Calu3 (cell line): ENCODE data around the gene ST7. TPM values are rescaled to one million over a fixed set of nuclear protein-coding genes. Genes with fewer than 3 reads are reported as not detected.

ENCODE experiments used
- BruUV-seq: library from RNA; stranded (reverse); fragments of 400-500 nt; replicated peaks from 2 replicates; lab custom pipeline; 2021; lab: Mats Ljungman, UMichigan
- CTCF ChIA-PET: fragments of 300-600 bp; sonication (Branson Sonifier 250); formaldehyde crosslinking; loops from one replicate; lab custom pipeline; 2022; ENCODE audit warnings: antibody characterized with exemption; lab: Charles Lee
- DNase-seq: peaks from one replicate; pipeline ENCODE4 v3.0.0; 2022
- H3K27ac Mint-ChIP-seq: one replicate; pipeline ENCODE4 v1.8.0; 2022; ENCODE audit warnings: mixed read lengths; ENCODE audit not compliant: unreplicated experiment
- H3K27me3 Mint-ChIP-seq: one replicate; pipeline ENCODE4 v1.8.0; 2022; ENCODE audit warnings: mixed read lengths; ENCODE audit not compliant: unreplicated experiment
- H3K36me3 Mint-ChIP-seq: one replicate; pipeline ENCODE4 v1.8.0; 2022; ENCODE audit warnings: mild to moderate bottlenecking, moderate library complexity, mixed read lengths; ENCODE audit not compliant: insufficient read depth, unreplicated experiment
- H3K4me1 Mint-ChIP-seq: one replicate; pipeline ENCODE4 v1.8.0; 2022; ENCODE audit warnings: mild to moderate bottlenecking, low read depth, mixed read lengths; ENCODE audit not compliant: unreplicated experiment
- H3K4me3 Mint-ChIP-seq: one replicate; pipeline ENCODE4 v1.8.0; 2022; ENCODE audit warnings: mild to moderate bottlenecking, low read depth, moderate library complexity, mixed read lengths; ENCODE audit not compliant: unreplicated experiment
- H3K9me3 Mint-ChIP-seq: one replicate; pipeline ENCODE4 v1.8.0; 2022; ENCODE audit warnings: low read depth, mixed read lengths; ENCODE audit not compliant: unreplicated experiment
- intact Hi-C: fragments of 100-400 bp; cut with micrococcal nuclease; formaldehyde crosslinking; loops from one replicate; pipeline ENCODE4 v1.10.0; 2022; ENCODE audit not compliant: unreplicated experiment
- total RNA-seq: library from RNA; stranded (reverse); gene quantifications from 2 replicates; pipeline ENCODE4 v1.2.3, GENCODE V29; 2022
- TF ChIP-seq, protein P1 (sequence below): fragments of 200-600 bp; IDR thresholded peaks from one replicate; pipeline ENCODE4 v1.8.0; 2022; ENCODE audit warnings: antibody characterized with exemption; ENCODE audit not compliant: unreplicated experiment

Gene ST7
- total RNA-seq, 1 experiment from 2014 or later = 17.7 TPM

DNA sequence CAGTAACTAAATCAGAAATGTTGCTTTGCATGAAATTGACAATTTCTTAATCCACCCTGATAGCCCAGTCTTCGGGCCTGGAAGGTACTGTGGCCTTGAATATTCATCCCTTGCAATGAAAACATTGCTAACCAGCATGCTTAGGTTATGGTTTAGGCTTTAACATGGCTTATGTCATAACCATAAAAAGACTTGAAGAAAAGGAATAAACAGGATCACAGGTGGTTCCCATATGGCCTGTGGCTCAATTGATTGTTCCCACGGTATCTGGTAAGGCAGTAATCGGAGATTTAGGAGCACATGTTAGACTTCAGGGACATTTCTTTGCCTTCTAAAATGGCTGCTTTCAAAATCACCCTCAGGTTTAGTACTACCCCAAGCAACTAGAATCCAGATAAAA lies 139.5 kb downstream of the ST7 start:
- no peaks in the 10 kb centered on the region for H3K9me3 Mint-ChIP-seq
- H3K4me3 Mint-ChIP-seq = no peak overlapping the region
- peaks cover 5% of the 10 kb centered on the region for H3K4me1 Mint-ChIP-seq
- intact Hi-C loops = no loop called here
- TF ChIP-seq, protein P1, sequence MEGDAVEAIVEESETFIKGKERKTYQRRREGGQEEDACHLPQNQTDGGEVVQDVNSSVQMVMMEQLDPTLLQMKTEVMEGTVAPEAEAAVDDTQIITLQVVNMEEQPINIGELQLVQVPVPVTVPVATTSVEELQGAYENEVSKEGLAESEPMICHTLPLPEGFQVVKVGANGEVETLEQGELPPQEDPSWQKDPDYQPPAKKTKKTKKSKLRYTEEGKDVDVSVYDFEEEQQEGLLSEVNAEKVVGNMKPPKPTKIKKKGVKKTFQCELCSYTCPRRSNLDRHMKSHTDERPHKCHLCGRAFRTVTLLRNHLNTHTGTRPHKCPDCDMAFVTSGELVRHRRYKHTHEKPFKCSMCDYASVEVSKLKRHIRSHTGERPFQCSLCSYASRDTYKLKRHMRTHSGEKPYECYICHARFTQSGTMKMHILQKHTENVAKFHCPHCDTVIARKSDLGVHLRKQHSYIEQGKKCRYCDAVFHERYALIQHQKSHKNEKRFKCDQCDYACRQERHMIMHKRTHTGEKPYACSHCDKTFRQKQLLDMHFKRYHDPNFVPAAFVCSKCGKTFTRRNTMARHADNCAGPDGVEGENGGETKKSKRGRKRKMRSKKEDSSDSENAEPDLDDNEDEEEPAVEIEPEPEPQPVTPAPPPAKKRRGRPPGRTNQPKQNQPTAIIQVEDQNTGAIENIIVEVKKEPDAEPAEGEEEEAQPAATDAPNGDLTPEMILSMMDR = no peak
- BruUV-seq = no TSS peak
- DNase-seq = no peak
- no peaks in the 10 kb centered on the region for H3K36me3 Mint-ChIP-seq
- CTCF ChIA-PET = interaction anchor here (0.7 kb wide), 1 partner anchor 231 kb away, joined by 4 read pairs; no protein-coding TSS in a partner anchor
- no peak overlapping the region for H3K27ac Mint-ChIP-seq
- no peaks in the 10 kb centered on the region for H3K27me3 Mint-ChIP-seq

DNA sequence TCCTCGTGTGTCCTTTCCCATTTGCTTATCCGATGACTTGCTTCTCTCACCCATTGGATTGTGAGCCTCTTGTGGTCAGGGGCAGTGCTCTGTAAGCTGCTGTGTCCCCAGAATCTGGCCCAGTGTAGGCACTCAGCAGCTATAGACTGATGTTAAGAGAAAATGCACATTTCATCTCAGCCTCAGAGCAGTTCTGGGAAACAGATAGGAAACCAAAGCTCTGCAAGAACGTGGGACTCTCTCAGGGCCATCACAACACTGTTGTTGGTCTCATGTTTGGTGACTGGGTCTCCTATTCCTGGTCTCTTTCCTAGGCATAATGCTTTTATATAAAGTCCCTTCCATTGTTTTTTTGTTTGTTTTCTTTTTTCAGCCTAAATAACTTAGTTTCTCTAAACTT lies 141.2 kb downstream of the ST7 start:
- DNase-seq = no peak
- H3K27ac Mint-ChIP-seq = no peak overlapping the region
- H3K4me3 Mint-ChIP-seq = no peak overlapping the region
- BruUV-seq = no TSS peak
- no peaks in the 10 kb centered on the region for H3K27me3 Mint-ChIP-seq
- H3K36me3 Mint-ChIP-seq = no peaks in the 10 kb centered on the region
- TF ChIP-seq, protein P1 = no peak
- H3K9me3 Mint-ChIP-seq = no peaks in the 10 kb centered on the region
- CTCF ChIA-PET = no interaction called here
- intact Hi-C loops = no loop called here
- no peaks in the 10 kb centered on the region for H3K4me1 Mint-ChIP-seq

GRCh38 chr7:117095055-117095454 lies 141.8 kb downstream of the ST7 start:
- DNase-seq = no peak
- H3K36me3 Mint-ChIP-seq = no peaks in the 10 kb centered on the region
- no peaks in the 10 kb centered on the region for H3K9me3 Mint-ChIP-seq
- CTCF ChIA-PET = no interaction called here
- H3K4me3 Mint-ChIP-seq = no peak overlapping the region
- TF ChIP-seq, protein P1 = no peak
- intact Hi-C loops = no loop called here
- BruUV-seq = no TSS peak
- no peaks in the 10 kb centered on the region for H3K4me1 Mint-ChIP-seq
- H3K27me3 Mint-ChIP-seq = no peaks in the 10 kb centered on the region
- H3K27ac Mint-ChIP-seq = no peak overlapping the region

GRCh38 chr7:117096330-117096729 lies 143.0 kb downstream of the ST7 start:
- Mint-ChIP-seq H3K27me3 (no peaks in the 10 kb centered on the region), H3K9me3 (no peaks in the 10 kb centered on the region), H3K36me3 (no peaks in the 10 kb centered on the region), H3K4me3 (no peak overlapping the region), H3K27ac (no peak overlapping the region), H3K4me1 (no peaks in the 10 kb centered on the region)
- TF ChIP-seq, protein P1 = no peak
- CTCF ChIA-PET = interaction anchor here (0.7 kb wide), 1 partner anchor 183 kb away, joined by 7 read pairs; no protein-coding TSS in a partner anchor
- BruUV-seq = no TSS peak
- no peak for DNase-seq
- intact Hi-C loops = no loop called here
